MM.1S (cell line): Measurements from ENCODE around the gene SUPT4H1.

Experiments used
- DNase-seq: peaks from one replicate; pipeline ENCODE4 v3.0.0-alpha.2; 2015
- H2AFZ ChIP-seq: fragments of 300-600 bp; sonication (generic); 2 replicates; pipeline ENCODE4 v1.6.0; 2016; ENCODE audit warnings: antibody characterized with exemption, low read length
- H3F3A ChIP-seq: fragments of 300-600 bp; sonication (generic); 2 replicates; pipeline ENCODE4 v1.6.1; 2016; ENCODE audit warnings: mild to moderate bottlenecking, antibody characterized with exemption, low read length, moderate library complexity, mixed read lengths; ENCODE audit not compliant: insufficient read depth
- H3K27ac ChIP-seq: fragments of 300-600 bp; sonication (generic); 2 replicates; pipeline ENCODE4 v1.5.1; 2016; ENCODE audit warnings: mild to moderate bottlenecking, low read length
- H3K27me3 ChIP-seq: fragments of 300-600 bp; sonication (generic); replicated peaks from 2 replicates; pipeline ENCODE4 v1.6.0; 2016; ENCODE audit warnings: low read length; ENCODE audit not compliant: insufficient read depth
- H3K36me3 ChIP-seq: fragments of 300-600 bp; sonication (generic); replicated peaks from 2 replicates; pipeline ENCODE4 v1.6.1; 2016; ENCODE audit warnings: mild to moderate bottlenecking, low read length, mixed read lengths; ENCODE audit not compliant: insufficient read depth
- H3K4me1 ChIP-seq: fragments of 300-600 bp; sonication (generic); 2 replicates; pipeline ENCODE4 v1.6.1; 2016; ENCODE audit warnings: low read length, mixed read lengths
- H3K4me2 ChIP-seq: fragments of 300-600 bp; sonication (generic); 2 replicates; pipeline ENCODE4 v1.6.0; 2016; ENCODE audit warnings: low read depth, low read length
- H3K4me3 ChIP-seq: fragments of 300-600 bp; sonication (generic); 2 replicates; pipeline ENCODE4 v1.5.1; 2016; ENCODE audit warnings: low read length, mixed read lengths
- H3K79me2 ChIP-seq: fragments of 300-600 bp; sonication (generic); 2 replicates; pipeline ENCODE4 v1.6.1; 2016; ENCODE audit warnings: mixed run types, low read length, mixed read lengths
- H3K9ac ChIP-seq: fragments of 300-600 bp; sonication (generic); 2 replicates; pipeline ENCODE4 v1.6.1; 2016; ENCODE audit warnings: low read length, mixed read lengths
- H3K9me2 ChIP-seq: fragments of 300-600 bp; sonication (generic); replicated peaks from 2 replicates; pipeline ENCODE4 v1.6.1; 2016; ENCODE audit warnings: mild to moderate bottlenecking, low read length, mixed read lengths; ENCODE audit not compliant: insufficient read depth
- H3K9me3 ChIP-seq: fragments of 300-600 bp; sonication (generic); replicated peaks from 2 replicates; pipeline ENCODE4 v1.6.1; 2016; ENCODE audit warnings: mild to moderate bottlenecking, low read length, mixed read lengths; ENCODE audit not compliant: insufficient read depth
- H4K20me1 ChIP-seq: fragments of 300-600 bp; sonication (generic); 2 replicates; pipeline ENCODE4 v1.6.1; 2016; ENCODE audit warnings: mild to moderate bottlenecking, low read length, moderate library complexity, mixed read lengths; ENCODE audit not compliant: insufficient read depth
- CTCF ChIP-seq: fragments of 300-600 bp; sonication (generic); IDR thresholded peaks from 2 replicates; pipeline ENCODE4 v1.5.1; 2016; ENCODE audit warnings: antibody characterized with exemption, low read length, mixed read lengths
- EZH2 ChIP-seq: fragments of 300-600 bp; sonication (generic); optimal IDR thresholded peaks from 2 replicates; pipeline ENCODE3; 2017; ENCODE audit warnings: low read depth, mild to moderate bottlenecking, antibody characterized with exemption, low read length, mixed read lengths
- EZH2phosphoT487 ChIP-seq: fragments of 300-600 bp; sonication (generic); IDR thresholded peaks from 2 replicates; pipeline ENCODE4 v1.6.1; 2018; ENCODE audit warnings: antibody characterized with exemption, low read length

Gene SUPT4H1

GRCh38 chr17:58314706-58315015 lies 37.3 kb downstream of the SUPT4H1 start:
- H4K20me1 ChIP-seq: no peaks in the 10 kb centered on the region
- H3K27ac ChIP-seq: no peak overlapping the region
- H3F3A ChIP-seq: no peaks in the 10 kb centered on the region
- H3K79me2 ChIP-seq: no peaks in the 10 kb centered on the region
- DNase-seq: no peak
- H3K4me1 ChIP-seq: no peaks in the 10 kb centered on the region
- no peaks in the 10 kb centered on the region for H3K9me3 ChIP-seq
- TF ChIP-seq EZH2 (no peak), EZH2phosphoT487 (no peak), CTCF (no peak)
- no peak overlapping the region for H3K4me2 ChIP-seq
- no peaks in the 10 kb centered on the region for H3K27me3 ChIP-seq
- no peaks in the 10 kb centered on the region for H3K36me3 ChIP-seq
- H3K4me3 ChIP-seq: no peak overlapping the region
- H3K9me2 ChIP-seq: no peaks in the 10 kb centered on the region
- H3K9ac ChIP-seq: no peak overlapping the region
- no peak overlapping the region for H2AFZ ChIP-seq

GRCh38 chr17:58313815-58314705 lies 37.9 kb downstream of the SUPT4H1 start:
- no peak overlapping the region for H3K4me3 ChIP-seq
- H3K27ac ChIP-seq: no peak overlapping the region
- no peaks in the 10 kb centered on the region for H4K20me1 ChIP-seq
- no peaks in the 10 kb centered on the region for H3K4me1 ChIP-seq
- no peak for DNase-seq
- no peaks in the 10 kb centered on the region for H3K36me3 ChIP-seq
- TF ChIP-seq EZH2phosphoT487 (no peak), EZH2 (no peak), CTCF (no peak)
- H3K9me3 ChIP-seq: no peaks in the 10 kb centered on the region
- no peaks in the 10 kb centered on the region for H3K79me2 ChIP-seq
- no peaks in the 10 kb centered on the region for H3K9me2 ChIP-seq
- H3F3A ChIP-seq: no peaks in the 10 kb centered on the region
- H3K27me3 ChIP-seq: no peaks in the 10 kb centered on the region
- H2AFZ ChIP-seq: no peak overlapping the region
- H3K9ac ChIP-seq: no peak overlapping the region
- no peak overlapping the region for H3K4me2 ChIP-seq

- Histone ChIP-seq H3K9me3 (no peaks in the 10 kb centered on the region), H3K36me3 (no peaks in the 10 kb centered on the region), H4K20me1 (no peaks in the 10 kb centered on the region), H3K4me1 (no peaks in the 10 kb centered on the region), H3F3A (no peaks in the 10 kb centered on the region), H3K9me2 (no peaks in the 10 kb centered on the region), H3K27me3 (no peaks in the 10 kb centered on the region), H3K27ac (no peak overlapping the region), H3K4me2 (no peak overlapping the region), H2AFZ (no peak overlapping the region), H3K4me3 (no peak overlapping the region), H3K9ac (no peak overlapping the region), H3K79me2 (no peaks in the 10 kb centered on the region)
- TF ChIP-seq EZH2: no peak
- no peak for TF ChIP-seq EZH2phosphoT487
- TF ChIP-seq CTCF: no peak
- DNase-seq: no peak
Measured at GRCh38 chr17:58312829-58313228, 39.2 kb downstream of the SUPT4H1 start.
